Fibroblast of lung (primary cell): ENCODE measurements around the gene PLSCR1.

Source experiments
- EZH2 ChIP-seq: IDR thresholded peaks from 2 replicates; pipeline ENCODE4 v1.5.1; 2012; ENCODE audit warnings: low read length, control low read depth, mild to moderate bottlenecking; ENCODE audit errors: missing control alignments
- TF ChIP-seq, protein P1 (sequence below), 2 donors: IDR thresholded peaks in 1 of 2; conservative IDR thresholded peaks in 1 of 2; 1 replicate in 1 of 2; 2 replicates in 1 of 2; pipeline ENCODE4 v1.5.1; 2011 to 2012; ENCODE audit warnings: low read length in 2 of 2, control low read depth in 1 of 2, inconsistent platforms in 1 of 2, low read depth in 1 of 2, mild to moderate bottlenecking in 1 of 2

DNA sequence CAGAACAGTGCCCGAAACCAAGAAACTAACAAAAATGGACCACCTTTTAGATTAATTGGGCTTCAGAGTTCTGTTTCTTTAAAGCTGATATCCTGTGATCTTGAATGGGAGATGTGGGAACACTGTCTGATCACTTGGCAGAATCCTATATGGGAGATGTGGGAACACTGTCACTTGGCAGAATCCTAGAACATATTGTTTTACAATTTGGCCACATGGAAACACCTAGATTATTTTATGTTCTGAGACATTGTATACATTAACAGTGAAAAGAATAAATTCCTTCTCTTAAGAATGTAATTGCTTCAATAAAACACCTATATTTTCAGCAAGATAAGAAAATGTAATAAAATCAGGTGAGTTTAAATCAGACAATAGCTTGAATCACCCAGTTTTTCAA lies 44.7 kb downstream of the PLSCR1 start:
- TF ChIP-seq, protein P1, sequence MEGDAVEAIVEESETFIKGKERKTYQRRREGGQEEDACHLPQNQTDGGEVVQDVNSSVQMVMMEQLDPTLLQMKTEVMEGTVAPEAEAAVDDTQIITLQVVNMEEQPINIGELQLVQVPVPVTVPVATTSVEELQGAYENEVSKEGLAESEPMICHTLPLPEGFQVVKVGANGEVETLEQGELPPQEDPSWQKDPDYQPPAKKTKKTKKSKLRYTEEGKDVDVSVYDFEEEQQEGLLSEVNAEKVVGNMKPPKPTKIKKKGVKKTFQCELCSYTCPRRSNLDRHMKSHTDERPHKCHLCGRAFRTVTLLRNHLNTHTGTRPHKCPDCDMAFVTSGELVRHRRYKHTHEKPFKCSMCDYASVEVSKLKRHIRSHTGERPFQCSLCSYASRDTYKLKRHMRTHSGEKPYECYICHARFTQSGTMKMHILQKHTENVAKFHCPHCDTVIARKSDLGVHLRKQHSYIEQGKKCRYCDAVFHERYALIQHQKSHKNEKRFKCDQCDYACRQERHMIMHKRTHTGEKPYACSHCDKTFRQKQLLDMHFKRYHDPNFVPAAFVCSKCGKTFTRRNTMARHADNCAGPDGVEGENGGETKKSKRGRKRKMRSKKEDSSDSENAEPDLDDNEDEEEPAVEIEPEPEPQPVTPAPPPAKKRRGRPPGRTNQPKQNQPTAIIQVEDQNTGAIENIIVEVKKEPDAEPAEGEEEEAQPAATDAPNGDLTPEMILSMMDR (conservative IDR thresholded peaks at IDR 0.05 in 1 of 2, IDR thresholded peaks at IDR 0.05 in 1 of 2; ENCODE audit: low read depth in 1 of 2, low read length in 2 of 2), result no peak
- no peak for TF ChIP-seq EZH2
